Embryonic facial prominence (tissue), 1 donor: Measurements from ENCODE around the gene TMEM181.
"Not testable (repeated sequence)": the region's sequence is repeated elsewhere in the genome, so short reads cannot be mapped to it uniquely, and the experiment has no call there.

Experiments
- DNase-seq: peaks from one replicate; pipeline ENCODE4 v3.0.0-alpha.2; 2016; ENCODE audit errors: extremely low spot score

The TMEM181 gene

GRCh38 chr6:158638324-158638854 is 78.5 kb downstream of the TMEM181 start:
- no peak for DNase-seq

- DNase-seq, result no peak
These were observed 79.2 kb downstream of the TMEM181 start for GRCh38 chr6:158639056-158639455.

- DNase-seq, result no peak
These were observed 80.6 kb downstream of the TMEM181 start for GRCh38 chr6:158640519-158640918.

GRCh38 chr6:158642097-158642601 is 82.3 kb downstream of the TMEM181 start:
- DNase-seq, result no peak

GRCh38 chr6:158643836-158644230 is 83.9 kb downstream of the TMEM181 start:
- no peak for DNase-seq

GRCh38 chr6:158644231-158645063 is 84.6 kb downstream of the TMEM181 start, which contains the start of gene DYNLT1:
TSS of gene DYNLT1 (minus strand) at chr6:158644743. CDS start at chr6:158644708, 35 bp downstream.
- peak; percentile 87 for DNase-seq

GRCh38 chr6:158645064-158646022 is 85.5 kb downstream of the TMEM181 start:
- no peak for DNase-seq

GRCh38 chr6:158646023-158646910 is 86.4 kb downstream of the TMEM181 start:
- DNase-seq, result no peak

GRCh38 chr6:158647501-158647900 is 87.6 kb downstream of the TMEM181 start:
- no peak for DNase-seq

- no peak for DNase-seq
These were observed 88.8 kb downstream of the TMEM181 start for GRCh38 chr6:158648682-158649131.

GRCh38 chr6:158649289-158650143 is 89.6 kb downstream of the TMEM181 start, which contains the start of gene SYTL3:
TSS of gene SYTL3 (plus strand) at chr6:158650054. CDS start at chr6:158663269, 13,215 bp downstream.
- no peak for DNase-seq

GRCh38 chr6:158651981-158652737 is 92.3 kb downstream of the TMEM181 start:
- DNase-seq, result not testable (repeated sequence)

- DNase-seq, result no peak
These were observed 93.9 kb downstream of the TMEM181 start for GRCh38 chr6:158653577-158654354.

- DNase-seq, result no peak
These were observed 94.6 kb downstream of the TMEM181 start for GRCh38 chr6:158654498-158654897.

GRCh38 chr6:158654960-158655489 is 95.1 kb downstream of the TMEM181 start:
- DNase-seq, result no peak

GRCh38 chr6:158655569-158656450 is 95.9 kb downstream of the TMEM181 start:
- DNase-seq, result no peak

GRCh38 chr6:158656986-158657385 is 97.1 kb downstream of the TMEM181 start:
- not testable (repeated sequence) for DNase-seq
